OCI-LY7 (cell line): ENCODE results near the gene TNFSF15. TPM values are rescaled to one million over a fixed set of nuclear protein-coding genes. Genes with fewer than 3 reads are reported as not detected.
"Not testable (repeated sequence)": the region's sequence is repeated elsewhere in the genome, so short reads cannot be mapped to it uniquely, and the experiment has no call there.

Experiments used
- BruUV-seq: library from RNA; stranded (reverse); fragments of 400-500 nt; replicated peaks from 2 replicates; lab custom pipeline; 2021; lab: Mats Ljungman, UMichigan
- CTCF ChIA-PET: fragments of 300-600 bp; sonication (Branson Sonifier 250); formaldehyde crosslinking; loops from one replicate; lab custom pipeline; 2022; ENCODE audit warnings: antibody characterized with exemption; ENCODE audit not compliant: unreplicated experiment; lab: Charles Lee
- POLR2A ChIA-PET: fragments of 300-600 bp; sonication (Branson Sonifier 250); formaldehyde crosslinking; loops from one replicate; lab custom pipeline; 2022; ENCODE audit warnings: antibody characterized with exemption; lab: Charles Lee
- DNase-seq: peaks from one replicate; pipeline ENCODE4 v3.0.0-alpha.2; 2015; ENCODE audit warnings: low spot score
- H2AFZ ChIP-seq: fragments of 200-600 bp; sonication (generic), shearing (Covaris generic); 2 replicates; pipeline ENCODE4 v1.6.1; 2014; ENCODE audit warnings: mild to moderate bottlenecking, antibody characterized with exemption, low read length, moderate library complexity
- H3K27ac ChIP-seq: fragments of 200-600 bp; sonication (generic); 2 replicates; pipeline ENCODE4 v1.5.1; 2014; ENCODE audit warnings: mixed run types, low read depth, mild to moderate bottlenecking, moderate library complexity, low read length, inconsistent platforms; ENCODE audit not compliant: poor library complexity, severe bottlenecking
- H3K36me3 ChIP-seq: fragments of 200-600 bp; sonication (generic); 2 replicates; pipeline ENCODE4 v1.6.1; 2014; ENCODE audit warnings: mild to moderate bottlenecking, antibody characterized with exemption, low read length, moderate library complexity, mixed read lengths; ENCODE audit not compliant: insufficient read depth
- H3K4me1 ChIP-seq: fragments of 200-600 bp; sonication (generic); 2 replicates; pipeline ENCODE4 v1.5.1; 2014; ENCODE audit warnings: mild to moderate bottlenecking, low read length; ENCODE audit not compliant: insufficient read depth, poor library complexity, severe bottlenecking
- H3K4me2 ChIP-seq: fragments of 200-600 bp; sonication (generic); 2 replicates; pipeline ENCODE4 v1.6.1; 2014; ENCODE audit warnings: mild to moderate bottlenecking, low read length
- H3K4me3 ChIP-seq: fragments of 200-600 bp; sonication (generic); 2 replicates; pipeline ENCODE4 v1.5.1; 2014; ENCODE audit warnings: mild to moderate bottlenecking, low read depth, low read length; ENCODE audit not compliant: poor library complexity, severe bottlenecking
- H3K79me2 ChIP-seq: fragments of 200-600 bp; sonication (generic); 2 replicates; pipeline ENCODE4 v1.6.1; 2016; ENCODE audit warnings: low read depth, mild to moderate bottlenecking, low read length, moderate library complexity, mixed read lengths; ENCODE audit not compliant: insufficient read depth
- H3K9me2 ChIP-seq: fragments of 200-600 bp; sonication (generic); 2 replicates; pipeline ENCODE4 v1.6.1; 2016; ENCODE audit warnings: mild to moderate bottlenecking, low read length, mixed read lengths; ENCODE audit not compliant: insufficient read depth
- H3K9me3 ChIP-seq: fragments of 200-600 bp; sonication (generic); 2 replicates; pipeline ENCODE4 v1.6.1; 2014; ENCODE audit warnings: mild to moderate bottlenecking, mixed run types, low read length, mixed read lengths
- H4K20me1 ChIP-seq: fragments of 200-600 bp; sonication (generic); 2 replicates; pipeline ENCODE4 v1.6.1; 2014; ENCODE audit warnings: mild to moderate bottlenecking, antibody characterized with exemption, low read length, moderate library complexity, mixed read lengths; ENCODE audit not compliant: insufficient read depth
- EZH2phosphoT487 ChIP-seq: fragments of 200-600 bp; sonication (generic); IDR thresholded peaks from 2 replicates; pipeline ENCODE4 v1.6.1; 2018; ENCODE audit warnings: low read depth, borderline replicate concordance, mild to moderate bottlenecking, mixed run types, antibody characterized with exemption, low read length, moderate library complexity, mixed read lengths
- intact Hi-C: fragments of 100-400 bp; cut with micrococcal nuclease; formaldehyde crosslinking; loops from one replicate; pipeline ENCODE4 v1.10.0; 2022; ENCODE audit not compliant: unreplicated experiment
- total RNA-seq, 2 experiments: library from RNA; depleted of rRNA in 1 of 2; stranded (reverse); fragments of >200 nt in 1 of 2; shearing (Covaris generic) in 1 of 2; gene quantifications; 2 replicates each; pipeline ENCODE4 v1.2.3, GENCODE V29; 2014 to 2022
- TF ChIP-seq, protein P1 (sequence below): fragments of 200-600 bp; sonication (generic); conservative IDR thresholded peaks from 2 replicates; pipeline ENCODE4 v1.5.1; 2014; ENCODE audit warnings: mild to moderate bottlenecking, antibody characterized with exemption, low read length, moderate library complexity, mixed read lengths

Gene TNFSF15
- total RNA-seq, 2 experiments from 2014 or later, result 0.23 TPM; not detected in 1

DNA sequence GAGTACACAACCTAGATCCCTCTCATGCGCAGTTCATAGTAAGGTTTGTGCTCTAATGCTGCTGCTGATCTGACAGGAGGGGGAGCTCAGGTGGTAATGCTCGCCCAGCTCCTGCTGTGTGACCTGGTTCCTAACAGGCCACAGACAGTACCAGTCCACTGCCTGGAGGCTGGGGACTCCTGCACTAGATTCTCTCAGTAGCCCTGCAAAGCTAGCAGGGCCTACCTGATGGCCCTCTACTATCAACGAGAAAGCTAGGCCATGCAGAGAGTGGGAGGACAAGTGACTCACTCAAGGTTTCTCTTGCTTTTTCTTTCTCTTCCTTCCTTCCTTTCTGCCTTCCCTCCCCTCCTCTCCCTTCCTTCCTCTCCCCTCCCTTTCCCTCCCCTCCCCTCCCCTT lies 68.7 kb downstream of the TNFSF15 start:
- Histone ChIP-seq H3K4me2 (no peak overlapping the region), H3K9me3 (no peaks in the 10 kb centered on the region), H3K36me3 (no peaks in the 10 kb centered on the region), H3K4me3 (no peak overlapping the region), H3K9me2 (no peaks in the 10 kb centered on the region), H4K20me1 (no peaks in the 10 kb centered on the region), H3K79me2 (no peaks in the 10 kb centered on the region), H3K27ac (no peak overlapping the region), H3K4me1 (no peaks in the 10 kb centered on the region), H2AFZ (no peak overlapping the region)
- no peak for DNase-seq
- BruUV-seq, result no TSS peak
- no peak for TF ChIP-seq EZH2phosphoT487
- TF ChIP-seq, protein P1, sequence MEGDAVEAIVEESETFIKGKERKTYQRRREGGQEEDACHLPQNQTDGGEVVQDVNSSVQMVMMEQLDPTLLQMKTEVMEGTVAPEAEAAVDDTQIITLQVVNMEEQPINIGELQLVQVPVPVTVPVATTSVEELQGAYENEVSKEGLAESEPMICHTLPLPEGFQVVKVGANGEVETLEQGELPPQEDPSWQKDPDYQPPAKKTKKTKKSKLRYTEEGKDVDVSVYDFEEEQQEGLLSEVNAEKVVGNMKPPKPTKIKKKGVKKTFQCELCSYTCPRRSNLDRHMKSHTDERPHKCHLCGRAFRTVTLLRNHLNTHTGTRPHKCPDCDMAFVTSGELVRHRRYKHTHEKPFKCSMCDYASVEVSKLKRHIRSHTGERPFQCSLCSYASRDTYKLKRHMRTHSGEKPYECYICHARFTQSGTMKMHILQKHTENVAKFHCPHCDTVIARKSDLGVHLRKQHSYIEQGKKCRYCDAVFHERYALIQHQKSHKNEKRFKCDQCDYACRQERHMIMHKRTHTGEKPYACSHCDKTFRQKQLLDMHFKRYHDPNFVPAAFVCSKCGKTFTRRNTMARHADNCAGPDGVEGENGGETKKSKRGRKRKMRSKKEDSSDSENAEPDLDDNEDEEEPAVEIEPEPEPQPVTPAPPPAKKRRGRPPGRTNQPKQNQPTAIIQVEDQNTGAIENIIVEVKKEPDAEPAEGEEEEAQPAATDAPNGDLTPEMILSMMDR, result no peak
- CTCF ChIA-PET, result no interaction called here
- POLR2A ChIA-PET, result interaction anchor here (0.7 kb wide), 1 partner anchor 98 kb away, joined by 6 read pairs; no protein-coding TSS in a partner anchor
- intact Hi-C loops, result loop anchor here (5.0 kb wide), 2 partner anchors 330 to 785 kb away; no protein-coding TSS in a partner anchor

DNA sequence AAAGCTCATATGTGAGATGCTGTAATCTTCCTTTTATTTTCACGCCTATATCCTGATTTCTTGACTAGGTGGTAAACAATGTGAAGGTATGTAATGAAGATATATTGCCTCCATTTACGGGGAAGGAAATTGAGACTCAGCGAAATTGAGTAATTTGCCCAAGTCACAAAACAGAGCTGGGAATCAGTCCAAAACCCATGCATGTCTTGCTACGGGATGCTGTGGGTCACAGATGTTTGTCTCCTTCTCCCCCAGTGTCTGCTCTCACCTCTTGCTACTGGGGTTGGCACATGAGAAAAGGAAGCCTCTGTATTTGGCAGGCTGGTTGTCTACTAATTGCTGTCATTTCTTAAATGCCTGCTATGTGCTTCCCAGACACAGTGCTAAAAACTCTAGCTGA lies 70.1 kb downstream of the TNFSF15 start:
- no peak overlapping the region for H2AFZ ChIP-seq
- DNase-seq, result no peak
- intact Hi-C loops, result loop anchor here (5.0 kb wide), 2 partner anchors 328 to 787 kb away; no protein-coding TSS in a partner anchor
- ChIA-PET CTCF (interaction anchor here (1.0 kb wide), 1 partner anchor 172 kb away, joined by 3 read pairs; no protein-coding TSS in a partner anchor), POLR2A (interaction anchor here (0.5 to 1.1 kb wide), 6 partner anchors 11 to 276 kb away, joined by 3 to 5 read pairs (median 4); no protein-coding TSS in a partner anchor)
- no peaks in the 10 kb centered on the region for H3K79me2 ChIP-seq
- TF ChIP-seq, protein P1, result no peak
- TF ChIP-seq EZH2phosphoT487, result no peak
- no peaks in the 10 kb centered on the region for H3K9me2 ChIP-seq
- BruUV-seq, result no TSS peak
- H3K4me3 ChIP-seq, result no peak overlapping the region
- H3K4me2 ChIP-seq, result no peak overlapping the region
- H3K27ac ChIP-seq, result no peak overlapping the region
- H3K4me1 ChIP-seq, result no peaks in the 10 kb centered on the region
- H3K9me3 ChIP-seq, result no peaks in the 10 kb centered on the region
- no peaks in the 10 kb centered on the region for H4K20me1 ChIP-seq
- H3K36me3 ChIP-seq, result no peaks in the 10 kb centered on the region

DNA sequence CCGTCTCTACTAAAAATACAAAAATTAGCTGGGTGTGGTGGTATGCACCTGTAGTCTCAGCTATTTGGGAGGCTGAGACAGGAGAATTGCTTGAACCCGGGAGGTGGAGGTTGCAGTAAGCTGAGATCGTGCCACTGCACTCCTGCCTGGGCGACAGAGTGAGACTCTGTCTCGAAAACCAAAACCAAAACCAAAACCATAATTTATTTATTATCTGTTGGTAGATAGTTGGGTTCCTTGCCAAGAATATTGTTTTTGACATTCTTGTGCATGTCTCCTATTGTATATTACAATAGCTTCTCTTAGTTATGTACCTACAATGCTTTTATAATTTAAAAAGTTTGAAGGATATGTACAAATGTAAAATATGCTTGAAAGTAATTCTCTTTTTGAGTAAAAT lies 70.7 kb downstream of the TNFSF15 start:
- H3K27ac ChIP-seq, BruUV-seq: not testable (repeated sequence)
- intact Hi-C loops, result loop anchor here (5.0 kb wide), 2 partner anchors 328 to 787 kb away; no protein-coding TSS in a partner anchor

More for the DNA sequence above, 70.7 kb downstream of the TNFSF15 start:
- DNase-seq, H2AFZ ChIP-seq, H4K20me1 ChIP-seq, H3K9me2 ChIP-seq, H3K4me3 ChIP-seq, H3K4me1 ChIP-seq, H3K79me2 ChIP-seq, H3K9me3 ChIP-seq, H3K4me2 ChIP-seq, H3K36me3 ChIP-seq: not testable (repeated sequence)
- CTCF ChIA-PET, result interaction anchor here (1.0 kb wide), 1 partner anchor 172 kb away, joined by 3 read pairs; no protein-coding TSS in a partner anchor
- POLR2A ChIA-PET, result interaction anchor here (0.8 to 1.1 kb wide), 4 partner anchors 29 to 277 kb away, joined by 3 to 5 read pairs (median 4); no protein-coding TSS in a partner anchor

Other genes with a start within 250 kb of the TNFSF15 start
- gene ATP6V1G1, start 218.3 kb downstream of the TNFSF15 start, total RNA-seq (2014; rRNA removed; shearing (Covaris generic)), result 117 and 164 TPM in 2 replicates
- 99.0 and 105 TPM in 2 replicates for gene ATP6V1G1, start 218.3 kb downstream of the TNFSF15 start, total RNA-seq (2022)
- gene TMEM268, start 194.7 kb downstream of the TNFSF15 start, total RNA-seq (2014; rRNA removed; shearing (Covaris generic)), result 27.2 and 31.6 TPM in 2 replicates
- 68.0 and 71.2 TPM in 2 replicates for gene TMEM268, start 194.7 kb downstream of the TNFSF15 start, total RNA-seq (2022)
- not detected in 2 replicates for gene TEX53, start 148.2 kb downstream of the TNFSF15 start, total RNA-seq (2014; rRNA removed; shearing (Covaris generic))
- not detected in 2 replicates for gene TEX53, start 148.2 kb downstream of the TNFSF15 start, total RNA-seq (2022)
- gene TEX48, start 123.8 kb downstream of the TNFSF15 start, total RNA-seq (2014; rRNA removed; shearing (Covaris generic)), result not detected in 2 replicates
- not detected in 2 replicates for gene TEX48, start 123.8 kb downstream of the TNFSF15 start, total RNA-seq (2022)
- 27.7 and 28.4 TPM in 2 replicates for gene TNFSF8, start 124.6 kb upstream of the TNFSF15 start, total RNA-seq (2014; rRNA removed; shearing (Covaris generic))
- 50.3 and 53.1 TPM in 2 replicates for gene TNFSF8, start 124.6 kb upstream of the TNFSF15 start, total RNA-seq (2022)